HG03175 (cell line): ENCODE results near the gene C10orf53.

Source experiments
- ATAC-seq: cut with Tn5 transposase; IDR thresholded peaks from one replicate; pipeline ENCODE4 v1.9.1; 2021; ENCODE audit warnings: mild to moderate bottlenecking, moderate library complexity; ENCODE audit not compliant: unreplicated experiment

Gene C10orf53

DNA sequence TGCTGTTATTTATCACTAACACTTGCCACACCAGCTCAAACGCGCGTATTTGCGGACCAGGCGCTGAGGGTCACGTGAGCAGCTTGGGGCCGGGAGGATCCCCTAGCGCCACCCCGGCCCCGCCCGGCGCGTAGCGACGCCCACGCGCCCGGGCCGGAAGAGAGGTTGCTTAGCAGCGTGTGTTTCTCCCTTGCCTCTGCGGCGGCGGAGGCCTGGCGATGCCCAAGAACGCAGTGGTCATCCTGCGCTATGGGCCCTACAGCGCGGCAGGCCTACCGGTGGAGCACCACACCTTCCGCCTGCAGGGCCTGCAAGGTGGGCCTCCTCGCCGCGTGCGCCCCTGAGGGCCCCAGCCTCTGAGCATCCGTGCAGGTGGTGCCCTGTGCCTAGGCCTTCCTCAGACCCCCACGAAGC is at the start of gene C10orf53:
C10orf53 (plus strand) TSS at position 172 of the 414 bp plus-strand sequence; CDS start at position 219, 47 bp downstream.
- no peak for ATAC-seq

GRCh38 chr10:49631975-49632374 is 47.5 kb upstream of the C10orf53 start:
- no peak for ATAC-seq

- ATAC-seq = no peak
These were observed 46.8 kb upstream of the C10orf53 start for GRCh38 chr10:49632406-49633317.

DNA sequence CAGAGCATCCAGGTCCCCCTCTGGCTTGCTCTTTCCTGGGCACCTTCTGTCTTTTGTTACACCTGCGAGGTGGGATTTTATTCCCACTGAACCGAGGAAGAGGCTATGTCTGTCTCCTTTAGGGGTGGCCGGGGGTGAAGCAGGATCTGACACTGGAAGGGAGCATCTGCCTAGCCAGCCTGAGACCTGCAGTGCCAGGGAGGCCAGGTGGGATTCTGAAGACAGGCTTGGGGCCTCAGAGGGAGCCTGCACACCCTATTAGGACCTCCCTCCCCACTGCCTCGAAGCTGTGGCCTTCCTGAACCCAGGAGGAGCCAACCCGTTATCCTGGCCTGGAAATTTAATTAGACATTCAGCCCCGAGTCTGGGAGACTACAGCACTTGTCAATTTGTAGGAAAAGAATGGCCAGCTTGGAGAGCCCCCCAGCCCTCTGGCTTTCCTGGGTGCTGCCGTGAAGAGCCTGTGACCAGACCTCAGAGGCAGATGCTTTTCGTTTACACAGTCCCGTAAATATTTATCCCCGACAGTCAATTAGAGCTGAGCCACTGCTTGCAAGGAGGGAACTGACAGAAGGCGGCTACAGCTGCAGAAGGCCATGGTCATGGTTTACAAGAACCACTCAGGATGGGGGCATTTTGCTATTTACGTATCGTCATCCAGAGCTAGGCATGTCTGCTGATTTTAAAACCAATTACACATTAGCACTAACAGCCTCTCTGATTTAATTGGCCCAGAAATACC is 46.0 kb upstream of the C10orf53 start:
- no peak for ATAC-seq

- no peak for ATAC-seq
These were observed 45.3 kb upstream of the C10orf53 start for GRCh38 chr10:49634069-49634660.

DNA sequence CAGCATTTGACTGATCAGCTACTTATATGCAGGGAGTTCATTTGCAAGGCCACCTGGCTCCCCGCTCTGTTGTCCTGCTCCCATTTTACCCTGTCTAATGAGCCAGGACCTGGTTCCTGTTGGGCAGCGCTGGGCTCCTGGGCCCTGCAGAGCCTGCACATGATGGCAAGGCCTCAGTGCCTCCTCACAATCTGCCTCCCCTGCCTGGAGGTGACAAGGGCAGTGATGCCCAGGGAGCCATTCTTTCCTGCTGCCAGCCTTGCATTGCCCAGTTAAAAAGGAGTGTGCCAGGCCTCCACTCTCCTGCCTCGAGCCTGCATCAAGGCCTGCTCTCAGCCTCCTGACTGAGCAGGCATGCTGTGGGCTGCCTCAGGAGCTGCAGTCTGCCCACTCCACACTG is 37.1 kb upstream of the C10orf53 start:
- no peak for ATAC-seq

- no peak for ATAC-seq
These were observed 36.0 kb upstream of the C10orf53 start for GRCh38 chr10:49643241-49644034.

DNA sequence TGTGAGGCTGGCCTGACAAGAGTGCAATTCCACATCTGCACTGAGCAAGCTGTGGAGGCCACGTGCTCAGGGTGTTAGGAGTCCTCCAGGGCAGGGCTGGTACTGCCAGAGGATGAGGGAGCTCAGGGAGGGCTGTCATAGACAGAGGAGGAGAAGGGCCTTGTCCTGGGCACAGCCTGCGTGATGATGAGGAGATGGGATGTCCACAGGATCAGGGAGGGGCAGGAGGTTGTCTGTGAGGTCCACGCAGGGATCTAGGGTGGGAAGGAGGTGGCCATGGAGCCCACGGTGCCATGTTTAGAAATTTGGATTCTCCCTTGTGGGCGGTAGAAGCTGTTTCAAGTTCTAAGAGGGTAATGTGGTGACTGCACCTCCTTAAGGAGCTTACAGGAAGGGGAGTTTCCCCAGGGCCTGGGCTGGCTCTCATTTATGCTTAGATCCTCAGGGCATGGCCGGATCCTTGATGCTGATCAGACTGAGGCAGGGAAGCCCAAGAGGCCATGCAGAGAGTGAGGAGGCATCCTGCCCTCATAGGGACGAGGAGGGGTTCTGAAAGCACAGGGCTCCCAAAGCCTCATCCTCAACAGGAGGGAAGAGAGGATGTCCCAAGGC is 35.3 kb upstream of the C10orf53 start:
- no peak for ATAC-seq

DNA sequence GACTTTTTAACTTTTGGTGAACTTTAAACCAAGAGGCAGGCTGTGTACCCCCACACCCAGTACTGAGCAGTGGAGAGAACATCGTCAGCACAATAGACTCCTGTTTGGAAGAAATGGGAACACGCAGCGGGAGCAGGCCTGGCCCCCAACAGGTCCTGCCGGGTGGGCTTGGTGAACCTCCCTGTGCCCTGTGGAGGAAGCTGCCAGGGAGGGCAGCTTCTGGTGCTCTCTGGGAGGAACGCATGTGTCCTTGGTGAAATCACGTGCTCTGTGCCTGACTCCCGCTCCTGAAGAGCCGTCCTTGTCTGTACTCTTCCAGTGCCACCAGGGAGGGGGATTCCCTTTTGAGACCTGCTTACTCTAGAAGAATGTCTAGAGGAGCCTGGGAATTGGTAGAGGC is 34.0 kb upstream of the C10orf53 start:
- ATAC-seq = no peak

DNA sequence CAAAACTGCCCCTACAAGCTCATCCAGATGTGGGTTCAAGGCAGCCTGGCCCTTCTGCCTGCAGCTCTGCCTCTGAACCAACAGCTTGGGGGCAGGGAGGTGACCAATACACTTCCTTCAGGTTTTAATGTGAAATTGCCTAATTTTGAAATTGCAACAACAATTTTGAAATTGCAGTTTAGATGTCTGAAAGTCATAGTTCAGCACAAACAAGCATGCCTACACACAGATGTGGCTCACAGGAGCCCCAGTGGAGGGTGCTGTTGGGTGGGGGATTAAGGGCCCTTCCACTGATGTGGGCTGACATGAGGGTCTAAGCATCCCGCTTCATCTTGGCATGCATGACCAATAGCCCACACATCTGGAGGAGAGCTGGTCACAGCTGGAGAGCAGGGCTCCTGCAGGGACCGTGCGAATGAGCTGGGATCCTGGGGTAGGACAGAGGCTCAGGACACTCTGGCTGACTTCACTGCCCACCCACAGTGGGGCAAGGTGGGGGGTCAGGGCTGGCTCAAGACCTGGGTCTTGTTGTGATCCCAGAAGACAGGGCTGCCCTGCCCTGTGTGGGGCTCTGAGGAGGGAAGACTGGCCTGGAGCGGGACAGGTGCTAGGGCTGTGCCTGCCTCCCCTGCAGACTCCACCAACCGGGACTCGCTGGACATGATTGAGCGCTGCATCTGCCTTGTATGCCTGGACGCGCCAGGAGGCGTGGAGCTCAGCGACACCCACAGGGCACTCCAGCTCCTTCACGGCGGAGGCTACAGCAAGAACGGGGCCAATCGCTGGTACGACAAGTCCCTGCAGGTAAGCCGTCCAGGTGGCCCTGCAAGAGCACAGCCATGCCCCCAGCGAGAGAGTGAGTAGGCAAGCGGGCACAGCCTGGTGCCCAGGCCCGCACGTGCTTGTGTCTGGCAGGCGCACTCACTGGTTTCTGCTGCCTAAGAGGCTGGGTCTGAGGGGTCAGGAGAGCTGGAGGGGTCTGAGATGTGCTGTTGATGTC is 33.3 kb upstream of the C10orf53 start:
- no peak for ATAC-seq

DNA sequence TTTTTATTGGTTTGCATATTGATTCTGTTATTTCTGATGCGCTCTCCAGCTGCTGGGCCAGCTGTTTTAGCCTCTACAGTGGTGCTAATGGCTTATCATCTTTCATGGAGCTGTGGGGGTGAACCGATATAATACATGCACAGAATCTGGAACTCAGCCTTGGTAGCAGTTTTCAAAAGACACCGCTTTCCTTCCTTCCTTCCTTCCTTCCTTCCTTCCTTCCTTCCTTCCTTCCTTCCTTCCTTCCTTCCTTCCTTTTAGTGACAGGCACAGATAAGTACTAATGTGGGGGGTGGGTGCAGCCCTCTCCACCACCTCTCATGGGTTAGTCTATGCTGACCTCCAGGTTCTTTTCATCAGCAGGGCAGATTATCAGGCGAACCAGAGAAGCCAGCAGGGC is 31.9 kb upstream of the C10orf53 start:
- no peak for ATAC-seq

DNA sequence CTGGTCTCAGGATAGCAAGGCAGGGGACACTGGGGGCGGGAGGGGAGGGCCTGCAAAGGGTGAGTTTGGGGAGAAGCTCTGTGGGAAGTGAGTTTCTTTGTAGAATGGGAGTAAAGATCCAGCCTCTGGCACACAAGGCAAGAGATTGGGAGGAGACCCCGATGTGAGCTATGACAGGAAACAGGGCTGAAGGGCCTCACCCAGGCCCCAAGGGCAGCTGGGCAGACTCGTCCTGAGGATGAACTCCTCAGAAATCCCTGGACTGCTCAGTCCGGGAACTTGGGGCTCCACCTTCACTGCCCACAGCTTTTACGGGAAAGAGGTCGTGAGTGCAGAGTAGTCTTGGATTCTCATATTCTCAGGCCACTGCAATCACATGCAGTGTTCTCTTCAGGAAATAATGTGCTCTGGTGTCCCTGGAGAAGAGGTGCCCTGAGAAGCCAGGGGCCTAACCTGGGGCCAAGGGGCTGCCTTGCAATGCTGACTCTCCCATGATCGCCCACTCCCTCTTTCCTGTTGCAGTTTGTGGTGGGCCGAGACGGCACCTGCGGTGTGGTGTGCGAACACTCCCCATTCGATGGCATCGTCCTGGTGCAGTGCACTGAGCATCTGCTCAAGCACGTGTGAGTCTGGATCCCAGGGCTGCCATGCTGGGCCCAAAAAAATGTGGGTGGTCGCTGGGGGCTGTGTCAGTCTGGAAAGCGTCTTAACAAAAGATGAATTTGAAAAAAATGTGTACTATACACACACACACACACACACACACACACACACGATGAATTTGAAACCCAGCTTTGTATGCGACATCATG is 31.3 kb upstream of the C10orf53 start:
- no peak for ATAC-seq

- ATAC-seq = no peak
These were observed 30.2 kb upstream of the C10orf53 start for GRCh38 chr10:49649294-49649693.

DNA sequence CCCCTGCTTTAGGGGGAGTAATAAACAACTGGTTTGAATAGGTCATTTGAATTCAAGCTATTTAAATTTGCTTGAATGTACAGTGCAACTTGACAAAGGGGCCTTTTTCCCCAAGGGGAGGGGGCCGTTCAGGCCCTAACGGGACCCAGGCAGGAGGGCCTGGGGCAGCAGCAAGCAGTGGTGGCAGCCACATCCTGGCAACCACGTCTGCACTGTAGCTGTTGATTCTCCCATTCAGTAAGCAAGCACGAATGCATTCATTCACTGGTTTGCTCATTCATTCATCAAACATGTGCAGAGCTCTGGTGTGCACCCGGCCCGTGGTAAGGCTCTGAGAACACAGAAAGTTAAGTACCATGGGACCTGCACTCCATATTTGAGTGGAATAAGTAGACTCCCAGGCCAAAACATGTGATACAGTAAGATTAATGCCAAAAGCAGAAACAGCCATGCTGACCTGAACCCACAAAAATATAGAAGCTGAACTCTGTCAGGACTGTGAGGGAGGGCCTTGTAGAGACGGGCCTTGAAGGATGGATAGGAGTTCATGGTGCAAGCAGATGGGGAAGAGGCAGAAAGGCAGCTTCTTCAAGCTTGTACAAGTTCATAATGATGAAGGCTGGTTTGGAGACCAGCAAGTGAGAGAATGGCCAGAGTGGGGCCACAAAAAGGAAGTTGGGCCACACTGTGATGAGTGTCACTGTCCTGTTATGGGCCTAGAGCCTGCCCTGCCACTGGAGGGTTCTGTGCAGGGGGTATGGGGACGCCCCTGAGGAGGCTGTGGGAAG is 29.3 kb upstream of the C10orf53 start:
- no peak for ATAC-seq

- ATAC-seq = no peak
These were observed 28.8 kb upstream of the C10orf53 start for GRCh38 chr10:49650724-49651034.

- no peak for ATAC-seq
These were observed 28.2 kb upstream of the C10orf53 start for GRCh38 chr10:49651039-49651835.

DNA sequence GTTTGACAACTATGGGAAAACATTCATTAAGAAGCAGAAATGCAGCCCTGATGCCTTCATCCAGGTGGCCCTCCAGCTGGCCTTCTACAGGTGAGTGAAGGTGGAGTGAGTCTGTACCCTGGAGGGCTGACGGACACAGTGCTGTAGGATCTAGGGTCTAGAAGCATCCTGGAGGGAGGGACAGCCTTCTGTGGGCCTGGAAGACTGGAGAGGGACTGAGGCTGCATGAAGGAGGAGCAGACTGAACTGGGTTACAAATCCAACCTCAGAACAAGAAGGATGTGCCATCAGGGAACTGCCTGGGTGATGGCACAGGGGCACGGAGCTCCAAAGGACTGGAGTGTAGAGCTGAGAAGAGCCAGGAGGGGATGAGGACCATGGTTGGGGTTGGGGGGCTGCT is 27.5 kb upstream of the C10orf53 start:
- ATAC-seq = no peak
